Trophoblast cell (in vitro differentiated cells and primary cell): ENCODE results near the gene KIF26A.

ENCODE experiments used
- DNase-seq, 2 donors: peaks; one replicate each; pipeline ENCODE4 v3.0.0-alpha.2; 2016
- H2AFZ ChIP-seq: 2 replicates; pipeline ENCODE4 v1.6.1; 2013; ENCODE audit warnings: low read length, moderate library complexity, mild to moderate bottlenecking; ENCODE audit not compliant: insufficient read depth, poor library complexity
- H2AK5ac ChIP-seq: 2 replicates; pipeline ENCODE4 v1.6.1; 2013; ENCODE audit warnings: mild to moderate bottlenecking, low read length
- H2BK120ac ChIP-seq: 2 replicates; pipeline ENCODE4 v1.6.1; 2013; ENCODE audit warnings: low read length, mild to moderate bottlenecking, moderate library complexity; ENCODE audit not compliant: insufficient read depth, poor library complexity
- H2BK12ac ChIP-seq: 2 replicates; pipeline ENCODE4 v1.6.1; 2013; ENCODE audit warnings: mild to moderate bottlenecking, low read length, moderate library complexity
- H2BK5ac ChIP-seq: 2 replicates; pipeline ENCODE4 v1.6.1; 2013; ENCODE audit warnings: low read length, low read depth, moderate library complexity, mild to moderate bottlenecking; ENCODE audit not compliant: poor library complexity
- H3K14ac ChIP-seq: 2 replicates; pipeline ENCODE4 v1.6.1; 2013; ENCODE audit warnings: mild to moderate bottlenecking, low read length
- H3K18ac ChIP-seq: 2 replicates; pipeline ENCODE4 v1.6.1; 2013; ENCODE audit warnings: mild to moderate bottlenecking, low read length
- H3K23ac ChIP-seq: 2 replicates; pipeline ENCODE4 v1.6.1; 2013; ENCODE audit warnings: low read length
- H3K27ac ChIP-seq: 2 replicates; pipeline ENCODE4 v1.5.1; 2013; ENCODE audit warnings: low read depth, mild to moderate bottlenecking, inconsistent platforms, low read length, moderate library complexity
- H3K27me3 ChIP-seq: 2 replicates; pipeline ENCODE4 v1.6.1; 2013; ENCODE audit warnings: inconsistent platforms, mild to moderate bottlenecking, low read length, moderate library complexity; ENCODE audit not compliant: insufficient read depth
- H3K36me3 ChIP-seq, 2 experiments: 1 replicate in 1 of 2; 2 replicates in 1 of 2; pipeline ENCODE4 v1.6.1; 2013; ENCODE audit warnings: low read length in 2 of 2, mild to moderate bottlenecking in 2 of 2, moderate library complexity in 1 of 2; ENCODE audit not compliant: insufficient read depth in 2 of 2, control insufficient read depth in 1 of 2
- H3K4ac ChIP-seq: 2 replicates; pipeline ENCODE4 v1.6.1; 2013; ENCODE audit warnings: low read depth, mild to moderate bottlenecking, low read length, moderate library complexity
- H3K4me1 ChIP-seq, 2 experiments: 1 replicate in 1 of 2; 2 replicates in 1 of 2; pipeline ENCODE4 v1.6.1; 2013; ENCODE audit warnings: low read length in 2 of 2, mild to moderate bottlenecking in 2 of 2, moderate library complexity in 1 of 2; ENCODE audit not compliant: insufficient read depth in 2 of 2, control insufficient read depth in 1 of 2
- H3K4me2 ChIP-seq: 2 replicates; pipeline ENCODE4 v1.6.1; 2013; ENCODE audit warnings: inconsistent platforms, mild to moderate bottlenecking, low read length, moderate library complexity
- H3K4me3 ChIP-seq: 2 replicates; pipeline ENCODE4 v1.5.1; 2013; ENCODE audit warnings: mild to moderate bottlenecking, low read depth, low read length, inconsistent platforms
- H3K79me1 ChIP-seq: one replicate; pipeline ENCODE4 v1.6.1; 2013; ENCODE audit warnings: low read length
- H3K79me2 ChIP-seq: 2 replicates; pipeline ENCODE4 v1.6.1; 2013; ENCODE audit warnings: low read length, mild to moderate bottlenecking; ENCODE audit not compliant: control insufficient read depth, insufficient read depth, poor library complexity
- H3K9ac ChIP-seq: 2 replicates; pipeline ENCODE4 v1.6.1; 2013; ENCODE audit warnings: mild to moderate bottlenecking, low read length
- H3K9me3 ChIP-seq: 2 replicates; pipeline ENCODE4 v1.6.1; 2013; ENCODE audit warnings: low read depth, mild to moderate bottlenecking, control low read depth, inconsistent platforms, low read length; ENCODE audit not compliant: insufficient read depth
- H4K12ac ChIP-seq: 2 replicates; pipeline ENCODE4 v1.6.1; 2013; ENCODE audit warnings: low read depth, mild to moderate bottlenecking, low read length, moderate library complexity
- H4K8ac ChIP-seq: 2 replicates; pipeline ENCODE4 v1.6.1; 2013; ENCODE audit warnings: low read depth, mild to moderate bottlenecking, low read length, moderate library complexity
- H4K91ac ChIP-seq: one replicate; pipeline ENCODE4 v1.6.1; 2013; ENCODE audit warnings: low read depth, mild to moderate bottlenecking, low read length, moderate library complexity
- WGBS: extraction: QIAGEN DNeasy Blood & Tissue Kit; methylation state at CpG from one replicate; pipeline ENCODE4 v1.1.7; 2013; ENCODE audit warnings: missing lambda C conversion rate; ENCODE audit not compliant: insufficient read length, insufficient coverage; ENCODE audit errors: extremely low coverage; 5-methylcytosine and 5-hydroxymethylcytosine counted together

The KIF26A gene

DNA sequence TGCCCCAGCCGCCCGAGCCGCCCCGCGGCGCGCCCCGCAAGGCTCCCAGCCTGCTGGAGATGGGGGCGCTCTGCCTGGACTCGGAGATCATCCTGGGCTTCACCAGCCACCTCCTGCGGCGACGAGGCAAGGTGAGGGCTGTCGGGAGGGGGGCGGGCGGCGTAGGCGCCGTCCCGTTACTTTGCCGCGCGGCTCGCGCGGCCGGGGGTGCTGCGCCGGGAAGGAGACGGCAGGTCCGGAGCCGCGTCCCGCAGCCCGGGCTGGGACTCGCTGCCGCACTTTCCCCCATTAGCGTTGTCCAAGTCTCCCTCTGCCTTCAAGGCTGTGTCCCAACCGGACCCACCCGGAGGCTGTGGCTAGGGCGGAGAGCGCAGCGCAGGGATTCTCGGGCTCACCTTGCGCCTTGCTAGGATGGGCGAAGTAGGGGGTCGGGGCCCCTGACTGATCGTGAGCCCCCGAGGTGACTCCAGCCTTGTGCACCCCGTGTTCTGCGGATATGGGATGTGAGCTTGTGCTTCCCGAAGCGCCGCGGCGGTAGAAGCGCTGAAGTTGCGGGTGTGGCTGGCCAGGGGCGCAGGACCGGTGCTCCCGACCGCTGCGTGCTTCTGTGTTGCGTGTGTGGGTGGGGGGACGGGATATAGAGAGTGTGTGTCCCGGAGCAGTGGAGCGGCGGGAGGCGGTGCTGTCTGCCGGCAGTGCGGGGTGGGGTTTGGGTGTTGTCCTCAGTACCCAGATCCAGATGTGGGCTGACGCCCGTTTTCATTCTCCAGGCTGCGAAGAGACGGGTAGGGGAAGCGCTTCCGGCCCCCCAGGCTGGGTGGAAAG is 1.7 kb upstream of the KIF26A start:
- no peak overlapping the region for H3K9ac ChIP-seq

DNA sequence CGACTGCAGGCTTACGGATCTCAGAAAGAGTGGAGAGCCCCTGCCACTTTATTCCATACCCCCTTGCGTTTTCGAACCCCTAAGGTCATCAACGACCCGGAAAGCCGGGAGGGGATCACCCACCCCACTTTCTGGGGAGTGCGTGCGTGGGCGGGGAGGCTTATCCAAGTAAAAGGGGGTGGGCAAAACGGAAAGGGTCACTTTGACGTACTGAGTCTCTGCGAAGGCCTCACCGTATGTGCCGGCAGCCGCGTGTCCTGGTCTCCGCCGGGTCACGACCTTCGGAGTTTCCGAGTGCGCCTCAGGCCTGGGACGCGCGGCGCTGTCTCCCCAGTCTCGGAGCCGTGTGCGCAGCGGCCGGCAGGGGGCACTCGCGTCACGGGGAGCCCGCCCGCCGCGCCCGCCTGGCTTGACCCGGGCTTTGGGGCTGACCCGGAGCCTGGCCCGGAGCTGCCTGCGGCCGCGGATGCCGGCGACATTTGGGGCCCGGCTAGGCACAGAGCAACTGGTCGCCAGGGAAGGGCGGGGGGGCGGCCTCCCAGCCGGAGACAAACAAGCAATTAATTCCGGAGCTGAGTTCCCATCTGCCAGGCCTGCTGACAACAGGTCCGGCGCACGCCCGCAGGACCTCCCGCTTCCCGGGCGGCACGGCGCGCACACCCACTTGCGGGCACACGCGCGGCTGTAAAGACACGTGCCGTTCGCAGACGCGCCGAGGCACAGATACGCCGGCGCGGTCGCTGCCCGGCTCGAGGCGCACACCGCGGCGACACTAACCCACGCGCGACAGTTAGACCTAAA is 890 bp upstream of the KIF26A start:
- peaks cover 8 to 25% of the 10 kb centered on the region in 2 experiments for H3K4me1 ChIP-seq
- peaks cover 2% of the 10 kb centered on the region for H3K79me2 ChIP-seq
- WGBS, result no CpG with 5 or more reads among the region's 88 CpGs

More for the DNA sequence above, 1.7 kb upstream of the KIF26A start:
- peaks cover 2% of the 10 kb centered on the region for H3K79me1 ChIP-seq
- H3K4ac ChIP-seq, result no peak overlapping the region
- DNase-seq, result no peak
- H4K8ac ChIP-seq, result no peak overlapping the region
- H3K18ac ChIP-seq, result no peak overlapping the region
- H2AFZ ChIP-seq, result no peak overlapping the region
- H3K14ac ChIP-seq, result no peak overlapping the region
- H2BK120ac ChIP-seq, result no peak overlapping the region
- H3K27ac ChIP-seq, result no peak overlapping the region
- H3K9me3 ChIP-seq, result peaks cover 6% of the 10 kb centered on the region
- no peak overlapping the region for H2BK5ac ChIP-seq
- H3K4me3 ChIP-seq, result no peak overlapping the region
- WGBS, result no CpG with 5 or more reads among the region's 77 CpGs
- H3K4me2 ChIP-seq, result peak overlapping the region; percentile 97
- peaks cover 25% of the 10 kb centered on the region for H3K27me3 ChIP-seq
- no peak overlapping the region for H2AK5ac ChIP-seq
- H2BK12ac ChIP-seq, result no peak overlapping the region
- peaks cover 8 to 25% of the 10 kb centered on the region in 2 experiments for H3K4me1 ChIP-seq
- no peaks in the 10 kb centered on the region for H3K36me3 ChIP-seq
- H4K12ac ChIP-seq, result no peak overlapping the region
- no peak overlapping the region for H4K91ac ChIP-seq
- peaks cover 2% of the 10 kb centered on the region for H3K79me2 ChIP-seq
- H3K23ac ChIP-seq, result no peak overlapping the region

DNA sequence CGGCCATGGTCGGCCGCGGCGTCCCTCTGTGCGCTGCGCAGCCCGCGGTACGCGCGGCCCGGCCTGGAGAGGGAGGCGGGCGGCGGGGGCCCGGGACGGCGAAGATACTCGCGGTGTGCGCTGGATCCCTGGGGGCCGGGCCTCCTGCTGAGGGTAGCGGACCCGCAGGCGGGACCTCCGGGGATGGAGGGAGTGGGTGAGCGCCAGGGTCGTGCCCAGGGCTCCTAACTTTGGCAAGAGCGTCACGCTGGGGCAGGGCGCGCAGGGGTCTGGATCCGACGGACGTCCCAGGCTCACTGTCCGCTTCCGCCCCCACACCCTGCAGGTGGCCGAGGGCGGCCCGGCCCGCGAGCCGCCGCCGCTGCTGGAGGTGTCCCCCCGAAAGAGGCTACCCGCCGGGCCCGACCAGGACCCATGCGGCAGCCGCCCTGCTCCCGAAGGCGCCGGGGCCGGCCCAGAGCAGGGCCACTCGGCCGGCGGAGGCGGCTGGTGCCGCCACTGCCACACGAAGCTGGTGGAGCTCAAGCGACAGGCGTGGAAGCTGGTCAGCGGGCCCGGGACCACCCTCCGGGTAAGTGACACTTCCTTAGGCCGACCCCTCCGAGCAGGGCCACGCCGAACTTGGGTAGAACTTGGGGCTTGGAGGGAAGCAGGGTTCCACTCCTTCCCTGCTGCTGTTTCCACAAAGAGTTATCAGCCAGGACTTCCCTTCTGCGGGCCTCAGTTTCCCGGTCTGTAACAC is 502 bp downstream of the KIF26A start:
- H2BK120ac ChIP-seq, result peak overlapping the region; percentile 30
- H4K8ac ChIP-seq, result peak overlapping the region; percentile 40
- no peaks in the 10 kb centered on the region for H3K36me3 ChIP-seq
- peaks cover 7% of the 10 kb centered on the region for H3K9me3 ChIP-seq
- peak overlapping the region; percentile 97 for H3K4me2 ChIP-seq
- WGBS, result no CpG with 5 or more reads among the region's 73 CpGs
- H3K79me2 ChIP-seq, result peaks cover 2% of the 10 kb centered on the region
- no peak overlapping the region for H3K23ac ChIP-seq
- peak overlapping the region; percentile 26 for H2AK5ac ChIP-seq
- peak overlapping the region; percentile 11 for H3K18ac ChIP-seq
- H2BK5ac ChIP-seq, result no peak overlapping the region
- peak overlapping the region; percentile 64 for H2AFZ ChIP-seq
- H3K9ac ChIP-seq, result no peak overlapping the region
- DNase-seq, result peak in 1 of 2 donors; percentile 31
- no peak overlapping the region for H2BK12ac ChIP-seq
- peak overlapping the region; percentile 32 for H3K4ac ChIP-seq
- peak overlapping the region; percentile 67 for H3K4me3 ChIP-seq
- H4K91ac ChIP-seq, result peak overlapping the region; percentile 37
- peaks cover 25% of the 10 kb centered on the region for H3K27me3 ChIP-seq
- H3K14ac ChIP-seq, result peak overlapping the region; percentile 39
- H4K12ac ChIP-seq, result no peak overlapping the region
- H3K27ac ChIP-seq, result no peak overlapping the region
- peaks cover 8 to 25% of the 10 kb centered on the region in 2 experiments for H3K4me1 ChIP-seq
- H3K79me1 ChIP-seq, result peaks cover 2% of the 10 kb centered on the region

More for the DNA sequence above, 890 bp upstream of the KIF26A start:
- Histone ChIP-seq H3K14ac (peak overlapping the region; percentile 27), H3K23ac (no peak overlapping the region), H2BK12ac (peak overlapping the region; percentile 21), H3K9me3 (peaks cover 7% of the 10 kb centered on the region), H4K12ac (no peak overlapping the region), H3K9ac (no peak overlapping the region), H3K4me3 (peak overlapping the region; percentile 67), H2BK120ac (peak overlapping the region; percentile 15), H3K4ac (no peak overlapping the region), H3K18ac (peak overlapping the region; percentile 59), H3K79me1 (peaks cover 2% of the 10 kb centered on the region), H2BK5ac (no peak overlapping the region), H3K27me3 (peaks cover 25% of the 10 kb centered on the region), H2AFZ (peak overlapping the region; percentile 77), H4K91ac (no peak overlapping the region), H3K4me2 (peak overlapping the region; percentile 97), H4K8ac (peak overlapping the region; percentile 65), H3K36me3 (no peaks in the 10 kb centered on the region), H3K27ac (no peak overlapping the region), H2AK5ac (no peak overlapping the region)
- DNase-seq, result peak; percentile 42 to 84
